ENCODE measurements around the gene MGLL.
"Not testable (repeated sequence)": the region's sequence is repeated elsewhere in the genome, so short reads cannot be mapped to it uniquely, and the experiment has no call there.

MGLL gene

GRCh38 chr3:127711896-127712295 lies 110.4 kb downstream of the MGLL start:
- in situ Hi-C loops (cut with MboI; ENCODE audit: low sequenced_read_pairs) = no loop called here

- in situ Hi-C loops (cut with MboI; ENCODE audit: low sequenced_read_pairs) = no loop called here
These were observed 111.2 kb downstream of the MGLL start for GRCh38 chr3:127711021-127711695.

GRCh38 chr3:127710155-127710941 lies 112.0 kb downstream of the MGLL start:
- in situ Hi-C loops (cut with MboI; ENCODE audit: low sequenced_read_pairs) = no loop called here

GRCh38 chr3:127709320-127710060 lies 112.8 kb downstream of the MGLL start:
- in situ Hi-C loops (cut with MboI; ENCODE audit: low sequenced_read_pairs) = no loop called here

- in situ Hi-C loops (cut with MboI; ENCODE audit: low sequenced_read_pairs) = no loop called here
These were observed 113.5 kb downstream of the MGLL start for GRCh38 chr3:127708837-127709236.

GRCh38 chr3:127707851-127708411 lies 114.4 kb downstream of the MGLL start:
- in situ Hi-C loops (cut with MboI; ENCODE audit: low sequenced_read_pairs) = no loop called here

- in situ Hi-C loops (cut with MboI; ENCODE audit: low sequenced_read_pairs) = no loop called here
These were observed 115.4 kb downstream of the MGLL start for GRCh38 chr3:127706785-127707351.

- in situ Hi-C loops (cut with MboI; ENCODE audit: low sequenced_read_pairs) = no loop called here
These were observed 116.0 kb downstream of the MGLL start for GRCh38 chr3:127706312-127706711.

- in situ Hi-C loops (cut with MboI; ENCODE audit: low sequenced_read_pairs) = not testable (repeated sequence)
These were observed 117.5 kb downstream of the MGLL start for GRCh38 chr3:127704840-127705239.

GRCh38 chr3:127702151-127702578 lies 120.2 kb downstream of the MGLL start:
- in situ Hi-C loops (cut with MboI; ENCODE audit: low sequenced_read_pairs) = no loop called here

- in situ Hi-C loops (cut with MboI; ENCODE audit: low sequenced_read_pairs) = no loop called here
These were observed 120.9 kb downstream of the MGLL start for GRCh38 chr3:127701280-127701911.

- in situ Hi-C loops (cut with MboI; ENCODE audit: low sequenced_read_pairs) = no loop called here
These were observed 121.9 kb downstream of the MGLL start for GRCh38 chr3:127700406-127700805.

- in situ Hi-C loops (cut with MboI; ENCODE audit: low sequenced_read_pairs) = no loop called here
These were observed 122.7 kb downstream of the MGLL start for GRCh38 chr3:127699416-127700300.

GRCh38 chr3:127698691-127699415 lies 123.5 kb downstream of the MGLL start:
- in situ Hi-C loops (cut with MboI; ENCODE audit: low sequenced_read_pairs) = no loop called here

GRCh38 chr3:127698286-127698685 lies 124.0 kb downstream of the MGLL start:
- in situ Hi-C loops (cut with MboI; ENCODE audit: low sequenced_read_pairs) = no loop called here

- in situ Hi-C loops (cut with MboI; ENCODE audit: low sequenced_read_pairs) = no loop called here
These were observed 124.6 kb downstream of the MGLL start for GRCh38 chr3:127697551-127698240.

GRCh38 chr3:127694467-127695215 lies 127.7 kb downstream of the MGLL start:
- in situ Hi-C loops (cut with MboI; ENCODE audit: low sequenced_read_pairs) = no loop called here

All from HL-60/S4 (cell line).